IMR-90 (cell line): ENCODE measurements around the gene GRIPAP1. TPM values are rescaled to one million over a fixed set of nuclear protein-coding genes. Genes with fewer than 3 reads are reported as not detected.

Experiments
- ATAC-seq: fragments of 200-7000 bp; cut with Tn5 transposase; 2 replicates; pipeline ENCODE4 v1.9.1; 2020; ENCODE audit warnings: low read depth, mild to moderate bottlenecking, moderate library complexity
- BruUV-seq: library from RNA; stranded (reverse); fragments of 400-500 nt; replicated peaks from 2 replicates; lab custom pipeline; 2021; lab: Mats Ljungman, UMichigan
- CTCF ChIA-PET: fragments of 300-600 bp; formaldehyde crosslinking; extraction: SDS; loops from one replicate; lab custom pipeline; 2021; ENCODE audit warnings: antibody characterized with exemption; lab: Yijun Ruan, JAX
- POLR2A ChIA-PET: fragments of 300-600 bp; sonication (Branson Sonifier 250); formaldehyde crosslinking; loops from one replicate; lab custom pipeline; 2022; ENCODE audit warnings: antibody characterized with exemption; ENCODE audit not compliant: unreplicated experiment; lab: Charles Lee
- DNase-seq: peaks from one replicate; pipeline ENCODE4 v3.0.0; 2013
- H2AFZ ChIP-seq: replicated peaks from 2 replicates; pipeline ENCODE3; 2013; ENCODE audit warnings: low read length, mild to moderate bottlenecking; ENCODE audit not compliant: poor library complexity
- H2AK5ac ChIP-seq: 2 replicates; pipeline ENCODE4 v1.6.1; 2013; ENCODE audit warnings: low read depth, low read length, inconsistent platforms
- H2AK9ac ChIP-seq: replicated peaks from 2 replicates; pipeline ENCODE3; 2013; ENCODE audit warnings: mild to moderate bottlenecking, low read depth, low read length, moderate library complexity; ENCODE audit not compliant: poor library complexity
- H2BK120ac ChIP-seq: 2 replicates; pipeline ENCODE4 v1.6.1; 2013; ENCODE audit warnings: low read depth, low read length, inconsistent platforms
- H2BK15ac ChIP-seq: 3 replicates; pipeline ENCODE4 v1.6.1; 2013; ENCODE audit warnings: low read depth, low read length, inconsistent platforms
- H2BK20ac ChIP-seq: 2 replicates; pipeline ENCODE4 v1.6.1; 2013; ENCODE audit warnings: low read depth, mild to moderate bottlenecking, inconsistent platforms, low read length, moderate library complexity
- H2BK5ac ChIP-seq: 2 replicates; pipeline ENCODE4 v1.6.1; 2013; ENCODE audit warnings: mild to moderate bottlenecking, low read depth, low read length, inconsistent platforms; ENCODE audit not compliant: poor library complexity, severe bottlenecking
- H3K14ac ChIP-seq: replicated peaks from 2 replicates; pipeline ENCODE4 v1.6.1; 2013; ENCODE audit warnings: low read depth, low read length, inconsistent platforms
- H3K18ac ChIP-seq: 2 replicates; pipeline ENCODE4 v1.6.1; 2013; ENCODE audit warnings: low read depth, low read length, control low read depth
- H3K23ac ChIP-seq: 2 replicates; pipeline ENCODE4 v1.6.1; 2013; ENCODE audit warnings: low read depth, low read length, inconsistent platforms
- H3K27ac ChIP-seq: 2 replicates; pipeline ENCODE4 v1.5.1; 2013; ENCODE audit warnings: mild to moderate bottlenecking, control low read depth, low read length; ENCODE audit not compliant: insufficient read depth
- H3K27me3 ChIP-seq: 2 replicates; pipeline ENCODE4 v1.6.1; 2013; ENCODE audit warnings: low read length; ENCODE audit not compliant: control insufficient read depth, insufficient read depth
- H3K36me3 ChIP-seq: 2 replicates; pipeline ENCODE4 v1.6.1; 2013; ENCODE audit warnings: low read length, mixed read lengths; ENCODE audit not compliant: control insufficient read depth, insufficient read depth
- H3K4ac ChIP-seq: 2 replicates; pipeline ENCODE4 v1.6.1; 2013; ENCODE audit warnings: low read depth, low read length, inconsistent platforms
- H3K4me1 ChIP-seq: 2 replicates; pipeline ENCODE4 v1.6.1; 2013; ENCODE audit warnings: low read length, mixed read lengths; ENCODE audit not compliant: control insufficient read depth, insufficient read depth
- H3K4me2 ChIP-seq: 2 replicates; pipeline ENCODE4 v1.6.1; 2013; ENCODE audit warnings: low read depth, mild to moderate bottlenecking, control low read depth, low read length, moderate library complexity
- H3K4me3 ChIP-seq: 2 replicates; pipeline ENCODE4 v1.5.1; 2013; ENCODE audit warnings: low read depth, mild to moderate bottlenecking, control low read depth, low read length, moderate library complexity; ENCODE audit not compliant: insufficient read depth
- H3K56ac ChIP-seq: 2 replicates; pipeline ENCODE4 v1.6.1; 2013; ENCODE audit warnings: low read length, inconsistent platforms; ENCODE audit not compliant: insufficient read depth; ENCODE audit errors: extremely low read depth
- H3K79me1 ChIP-seq, 2 experiments: 2 replicates each; pipeline ENCODE4 v1.6.1; 2013; ENCODE audit warnings: low read length in 2 of 2, inconsistent platforms in 1 of 2, low read depth in 1 of 2
- H3K9ac ChIP-seq: 2 replicates; pipeline ENCODE4 v1.6.1; 2013; ENCODE audit warnings: low read depth, low read length, control low read depth
- H3K9me1 ChIP-seq: 2 replicates; pipeline ENCODE4 v1.6.1; 2013; ENCODE audit warnings: low read length, inconsistent platforms; ENCODE audit not compliant: insufficient read depth
- H3K9me3 ChIP-seq: 2 replicates; pipeline ENCODE4 v1.6.1; 2013; ENCODE audit warnings: low read length; ENCODE audit not compliant: control insufficient read depth, insufficient read depth
- H4K20me1 ChIP-seq: 2 replicates; pipeline ENCODE4 v1.6.1; 2013; ENCODE audit warnings: low read length, inconsistent platforms; ENCODE audit not compliant: insufficient read depth
- H4K5ac ChIP-seq: 2 replicates; pipeline ENCODE4 v1.6.1; 2013; ENCODE audit warnings: mild to moderate bottlenecking, low read depth, low read length, control low read depth
- H4K8ac ChIP-seq, 2 experiments: 2 replicates each; pipeline ENCODE4 v1.6.1; 2013; ENCODE audit warnings: low read depth in 2 of 2, low read length in 2 of 2, control low read depth in 1 of 2, inconsistent platforms in 1 of 2
- H4K91ac ChIP-seq: 2 replicates; pipeline ENCODE4 v1.6.1; 2013; ENCODE audit warnings: low read depth, low read length, inconsistent platforms; ENCODE audit not compliant: insufficient read depth
- BHLHE40 ChIP-seq: fragments of 150-350 bp; IDR thresholded peaks from 2 replicates; pipeline ENCODE4 v1.6.1; 2016; ENCODE audit warnings: mild to moderate bottlenecking, low read depth, low read length
- CEBPB ChIP-seq: IDR thresholded peaks from 2 replicates; pipeline ENCODE4 v1.6.1; 2012; ENCODE audit warnings: low read depth, low read length, improper control_type of control experiment
- CHD1 ChIP-seq: IDR thresholded peaks from 2 replicates; pipeline ENCODE4 v1.6.1; 2012; ENCODE audit warnings: low read depth, low read length, improper control_type of control experiment
- CTCF ChIP-seq: conservative IDR thresholded peaks from 2 replicates; pipeline ENCODE4 v1.5.1; 2012; ENCODE audit warnings: mild to moderate bottlenecking, low read depth, low read length, improper control_type of control experiment
- ELK1 ChIP-seq: fragments of 150-350 bp; IDR thresholded peaks from 2 replicates; pipeline ENCODE4 v1.6.1; 2016; ENCODE audit warnings: low read depth, mild to moderate bottlenecking, low read length, moderate library complexity, borderline replicate concordance
- FOS ChIP-seq: fragments of 150-350 bp; IDR thresholded peaks from 2 replicates; pipeline ENCODE4 v1.6.1; 2016; ENCODE audit warnings: low read depth, low read length
- MAFK ChIP-seq: IDR thresholded peaks from 2 replicates; pipeline ENCODE4 v1.6.1; 2012; ENCODE audit warnings: low read depth, low read length, improper control_type of control experiment
- MAZ ChIP-seq: IDR thresholded peaks from 2 replicates; pipeline ENCODE4 v1.6.1; 2012; ENCODE audit warnings: low read depth, mild to moderate bottlenecking, low read length, improper control_type of control experiment, moderate library complexity, borderline replicate concordance
- MXI1 ChIP-seq: IDR thresholded peaks from 2 replicates; pipeline ENCODE4 v1.6.1; 2012; ENCODE audit warnings: low read depth, mild to moderate bottlenecking, low read length, moderate library complexity, borderline replicate concordance
- POLR2A ChIP-seq: IDR thresholded peaks from 2 replicates; pipeline ENCODE4 v1.6.1; 2012; ENCODE audit warnings: mild to moderate bottlenecking, low read depth, low read length
- RAD21 ChIP-seq: IDR thresholded peaks from 2 replicates; pipeline ENCODE4 v1.6.1; 2012; ENCODE audit warnings: low read length, improper control_type of control experiment
- RCOR1 ChIP-seq: IDR thresholded peaks from 2 replicates; pipeline ENCODE4 v1.6.1; 2012; ENCODE audit warnings: mild to moderate bottlenecking, low read length, improper control_type of control experiment; ENCODE audit not compliant: insufficient replicate concordance
- RFX5 ChIP-seq: IDR thresholded peaks from 2 replicates; pipeline ENCODE4 v1.8.0; 2012; ENCODE audit warnings: low read depth, mild to moderate bottlenecking, low read length, moderate library complexity
- SMC3 ChIP-seq: fragments of 150-350 bp; IDR thresholded peaks from 2 replicates; pipeline ENCODE4 v1.6.1; 2016; ENCODE audit warnings: low read depth, mild to moderate bottlenecking, antibody characterized with exemption, low read length, moderate library complexity
- USF2 ChIP-seq: fragments of 150-350 bp; IDR thresholded peaks from 2 replicates; pipeline ENCODE4 v1.6.1; 2017; ENCODE audit warnings: mild to moderate bottlenecking, antibody characterized with exemption, low read length, low read depth
- WGBS, 2 experiments: methylation state at CpG; one replicate each; pipeline versions ENCODE4 v1.1.5 to v1.1.7; 2013; ENCODE audit warnings: missing lambda C conversion rate in 2 of 2; ENCODE audit not compliant: insufficient read length in 1 of 2; ENCODE audit errors: extremely low coverage in 2 of 2; 5-methylcytosine and 5-hydroxymethylcytosine counted together
- dilution Hi-C: fragments of 300-500 bp; cut with HindIII; formaldehyde crosslinking; loops from one replicate; pipeline ENCODE4 v1.14.3; 2018; ENCODE audit warnings: low sequenced_read_pairs; ENCODE audit not compliant: unreplicated experiment
- in situ Hi-C: fragments of 300-500 bp; cut with MboI; formaldehyde crosslinking; loops from 3 replicates; pipeline ENCODE4 v1.14.3; 2019; ENCODE audit warnings: low sequenced_read_pairs, inconsistent platforms, mixed read lengths
- intact Hi-C: fragments of 100-400 bp; cut with micrococcal nuclease; formaldehyde crosslinking; loops from 2 replicates; pipeline ENCODE4 v1.10.0; 2022
- polyA plus RNA-seq, 3 experiments: library from polyadenylated mRNA; depleted of rRNA; stranded (reverse); fragments of >200 nt; gene quantifications; 2 replicates each; pipeline ENCODE4 v1.2.3, GENCODE V29; 2012; ENCODE audit warnings: low replicate concordance in 1 of 3
- total RNA-seq: library from RNA; depleted of rRNA; stranded (reverse); fragments of >200 nt; gene quantifications from 2 replicates; pipeline ENCODE4 v1.2.3, GENCODE V29; 2012

Gene GRIPAP1
- total and polyA plus RNA-seq, 2 of the 4 experiments (the other 2 are of a cell fraction): 17.9 to 25.0 TPM

GRCh38 chrX:48936429-48937053 lies 65.5 kb downstream of the GRIPAP1 start:
- ChIA-PET POLR2A (no interaction called here), CTCF (no interaction called here)
- in situ Hi-C loops: no loop called here
- Histone ChIP-seq H4K8ac (no peak overlapping the region), H3K9me1 (peaks cover 4% of the 10 kb centered on the region; the same call in 1 of the 2 replicates), H2BK120ac (no peak overlapping the region), H3K4me3 (no peak overlapping the region), H3K36me3 (peaks cover 30% of the 10 kb centered on the region), H3K9ac (no peak overlapping the region), H4K5ac (no peak overlapping the region), H2AK9ac (no peak overlapping the region), H3K4ac (no peak overlapping the region), H4K91ac (no peak overlapping the region), H2BK15ac (no peak overlapping the region), H2BK5ac (no peak overlapping the region), H2AFZ (no peak overlapping the region), H2BK20ac (no peak overlapping the region), H3K56ac (no peak overlapping the region), H3K27ac (no peak overlapping the region), H3K9me3 (no peaks in the 10 kb centered on the region), H3K18ac (no peak overlapping the region), H3K27me3 (no peaks in the 10 kb centered on the region), H3K79me1 (peaks cover 0 to 43% of the 10 kb centered on the region in 2 experiments; a peak in 3 of 4 replicates), H3K4me1 (no peaks in the 10 kb centered on the region; the same call in 1 of the 2 replicates), H2AK5ac (no peak overlapping the region), H3K14ac (no peak overlapping the region), H3K4me2 (no peak overlapping the region), H4K20me1 (peaks cover 34% of the 10 kb centered on the region), H3K23ac (no peak overlapping the region)
- ATAC-seq: no peak
- no peak for TF ChIP-seq SMC3
- no peak for TF ChIP-seq MAFK
- no peak for TF ChIP-seq RFX5
- TF ChIP-seq ELK1: no peak
- TF ChIP-seq RCOR1: no peak
- TF ChIP-seq FOS: no peak
- no peak for TF ChIP-seq MAZ
- no peak for TF ChIP-seq BHLHE40
- TF ChIP-seq CHD1: no peak
- TF ChIP-seq CTCF: no peak
- no peak for TF ChIP-seq RAD21
- no peak for TF ChIP-seq USF2
- TF ChIP-seq POLR2A: no peak
- TF ChIP-seq MXI1: no peak
- no peak for TF ChIP-seq CEBPB
- intact Hi-C loops: no loop called here
- no peak for DNase-seq
- BruUV-seq: no TSS peak
- dilution Hi-C loops: no loop called here
- 100% methylated on average over 4 of the region's 8 CpGs; no CpG with 5 or more reads in 1 of the 2 experiments for WGBS, 2 experiments
